ENCODE data around the gene BLOC1S3. TPM values are rescaled to one million over a fixed set of nuclear protein-coding genes. Genes with fewer than 3 reads are reported as not detected.

Gene BLOC1S3
- total RNA-seq, 1 donor from 2014 or later = 15.9 TPM

DNA sequence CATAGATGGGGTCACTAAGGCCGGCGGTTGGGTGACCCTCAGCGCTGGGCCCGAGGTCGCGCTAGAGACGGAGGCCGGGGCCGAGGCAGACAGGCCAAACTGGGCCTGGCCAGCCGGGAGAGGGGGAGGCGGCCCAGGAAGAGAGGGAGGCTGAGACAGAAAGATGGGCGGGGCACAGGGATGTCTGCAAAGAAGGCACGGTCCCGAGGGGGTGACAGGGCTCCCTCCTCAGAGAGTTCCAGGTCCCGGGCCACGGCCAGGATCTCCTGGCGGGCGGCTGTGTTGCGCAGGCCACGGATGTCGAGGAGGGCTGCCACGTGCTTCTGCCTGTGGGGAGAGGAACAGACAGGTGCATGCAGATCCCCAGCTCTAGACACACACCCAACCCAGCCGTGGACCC is 34.4 kb downstream of the BLOC1S3 start:
- Histone ChIP-seq H3K27ac (no peak overlapping the region), H3K27me3 (ENCODE audit: low read depth) (peaks cover 29% of the 10 kb centered on the region), H3K36me3 (no peaks in the 10 kb centered on the region), H3K4me1 (peaks cover 34% of the 10 kb centered on the region), H3K9me3 (no peaks in the 10 kb centered on the region), H3K4me3 (no peak overlapping the region)
- intact Hi-C loops (cut with DNase I) = no loop called here
- TF ChIP-seq, protein P1, sequence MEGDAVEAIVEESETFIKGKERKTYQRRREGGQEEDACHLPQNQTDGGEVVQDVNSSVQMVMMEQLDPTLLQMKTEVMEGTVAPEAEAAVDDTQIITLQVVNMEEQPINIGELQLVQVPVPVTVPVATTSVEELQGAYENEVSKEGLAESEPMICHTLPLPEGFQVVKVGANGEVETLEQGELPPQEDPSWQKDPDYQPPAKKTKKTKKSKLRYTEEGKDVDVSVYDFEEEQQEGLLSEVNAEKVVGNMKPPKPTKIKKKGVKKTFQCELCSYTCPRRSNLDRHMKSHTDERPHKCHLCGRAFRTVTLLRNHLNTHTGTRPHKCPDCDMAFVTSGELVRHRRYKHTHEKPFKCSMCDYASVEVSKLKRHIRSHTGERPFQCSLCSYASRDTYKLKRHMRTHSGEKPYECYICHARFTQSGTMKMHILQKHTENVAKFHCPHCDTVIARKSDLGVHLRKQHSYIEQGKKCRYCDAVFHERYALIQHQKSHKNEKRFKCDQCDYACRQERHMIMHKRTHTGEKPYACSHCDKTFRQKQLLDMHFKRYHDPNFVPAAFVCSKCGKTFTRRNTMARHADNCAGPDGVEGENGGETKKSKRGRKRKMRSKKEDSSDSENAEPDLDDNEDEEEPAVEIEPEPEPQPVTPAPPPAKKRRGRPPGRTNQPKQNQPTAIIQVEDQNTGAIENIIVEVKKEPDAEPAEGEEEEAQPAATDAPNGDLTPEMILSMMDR (IDR thresholded peaks at IDR 0.05) = no peak
- no peak for DNase-seq
- peak in 1 of 2 donors; percentile 12 for ATAC-seq

DNA sequence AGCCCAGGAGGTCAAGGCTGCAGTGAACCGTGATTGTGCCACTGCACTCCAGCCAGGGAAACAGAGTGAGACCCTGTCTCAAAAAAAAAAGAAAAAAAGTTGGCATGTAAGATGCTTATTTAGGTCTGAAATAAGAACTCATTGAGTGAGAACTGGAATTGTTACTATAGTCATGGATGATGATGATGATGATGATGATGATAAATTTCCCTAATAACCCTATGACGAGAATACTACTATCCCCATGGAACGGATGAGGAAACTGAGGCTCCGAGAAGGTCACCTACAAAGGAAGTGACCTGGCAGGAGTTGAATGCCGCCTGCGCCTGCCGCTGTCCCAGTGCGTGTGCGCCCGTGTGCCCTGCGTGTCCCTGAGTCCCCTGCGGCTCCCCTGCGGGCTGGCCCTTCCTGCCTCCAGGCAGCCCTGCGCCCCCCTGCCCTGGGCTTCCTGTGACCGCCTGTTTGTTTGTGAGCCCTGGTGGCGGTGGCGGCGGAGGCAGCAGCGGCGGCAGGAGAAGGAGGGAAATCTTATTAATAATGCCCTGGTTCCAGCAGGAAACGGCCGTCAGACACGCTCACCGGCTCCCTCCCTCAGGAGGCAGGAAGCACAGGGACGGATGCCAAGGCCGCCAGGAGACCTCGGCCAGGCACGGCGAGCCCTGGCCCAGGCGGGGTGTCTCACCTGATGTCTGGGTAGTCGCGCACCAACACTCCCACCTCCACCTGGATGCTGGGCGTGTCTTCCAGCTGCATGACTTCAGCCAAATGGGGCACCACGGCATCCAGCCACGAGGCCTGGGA is 37.0 kb downstream of the BLOC1S3 start:
- peak; percentile 11 to 34 for ATAC-seq
- Histone ChIP-seq H3K4me3 (no peak overlapping the region), H3K36me3 (no peaks in the 10 kb centered on the region), H3K9me3 (no peaks in the 10 kb centered on the region), H3K4me1 (peaks cover 34% of the 10 kb centered on the region), H3K27me3 (ENCODE audit: low read depth) (peaks cover 34% of the 10 kb centered on the region), H3K27ac (no peak overlapping the region)
- TF ChIP-seq, protein P1 (IDR thresholded peaks at IDR 0.05) = no peak
- intact Hi-C loops (cut with DNase I) = no loop called here
- DNase-seq = peak; percentile 56

DNA sequence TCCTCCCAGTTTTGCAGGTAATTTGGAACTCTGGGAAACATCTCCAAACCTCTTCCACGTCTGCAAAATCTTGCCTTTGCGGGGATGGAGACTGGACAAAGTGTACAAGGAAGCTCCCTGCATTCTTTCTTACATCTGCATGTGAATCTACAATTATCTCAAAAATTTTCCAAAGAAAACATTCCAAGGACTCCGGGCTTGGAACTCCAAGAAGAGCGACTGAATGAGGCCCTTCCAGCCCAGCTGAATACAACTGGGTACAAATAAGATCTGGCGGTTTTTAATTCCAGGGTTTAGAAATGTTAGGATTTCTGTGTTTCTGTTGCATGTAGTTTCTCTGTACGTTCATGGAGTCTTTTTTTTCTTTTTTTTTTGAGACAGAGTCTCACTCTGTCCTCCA is 38.1 kb downstream of the BLOC1S3 start:
- TF ChIP-seq, protein P1 (IDR thresholded peaks at IDR 0.05) = no peak
- Histone ChIP-seq H3K4me3 (no peak overlapping the region), H3K36me3 (no peaks in the 10 kb centered on the region), H3K9me3 (no peaks in the 10 kb centered on the region), H3K4me1 (peaks cover 31% of the 10 kb centered on the region), H3K27ac (no peak overlapping the region), H3K27me3 (ENCODE audit: low read depth) (peaks cover 34% of the 10 kb centered on the region)
- no peak for ATAC-seq
- DNase-seq = no peak
- intact Hi-C loops (cut with DNase I) = no loop called here

DNA sequence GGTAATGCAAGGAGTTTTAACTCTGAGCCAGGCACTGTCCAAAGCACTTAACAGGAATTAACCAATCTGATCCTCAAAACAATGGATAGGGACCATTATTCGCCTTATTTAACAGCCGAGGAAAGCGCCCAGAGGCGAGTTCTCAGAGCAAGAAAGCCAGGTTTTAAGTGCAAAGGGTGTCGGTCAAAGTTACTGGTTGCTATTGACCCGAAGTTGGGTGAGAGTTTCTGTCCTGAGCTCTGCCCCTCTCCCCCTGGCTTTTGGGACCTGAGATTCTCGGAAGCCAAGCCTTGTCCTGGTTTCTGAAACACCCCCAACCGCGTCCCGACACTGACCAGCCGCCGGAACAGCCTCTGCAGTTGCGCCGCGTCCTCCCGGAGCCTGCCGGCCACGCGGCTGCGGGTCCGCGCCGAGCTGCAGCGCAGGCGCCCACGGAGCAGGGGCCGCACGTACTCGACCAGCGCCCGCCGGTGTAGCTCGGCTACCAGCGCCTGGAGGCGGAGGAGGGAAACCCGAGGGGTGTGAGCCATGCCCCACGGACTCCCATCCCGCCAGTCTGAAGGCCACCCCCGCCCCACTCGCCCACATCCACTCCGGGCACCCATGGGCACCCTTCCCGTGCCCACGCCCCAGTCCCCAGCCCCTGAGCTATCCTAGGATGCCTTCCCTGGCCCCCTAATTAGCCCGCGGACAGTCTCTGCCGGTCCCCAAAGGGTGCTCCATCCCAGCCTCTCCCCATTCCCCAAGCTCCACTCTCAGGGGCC is 38.8 kb downstream of the BLOC1S3 start:
- TF ChIP-seq, protein P1 (IDR thresholded peaks at IDR 0.05) = no peak
- Histone ChIP-seq H3K4me3 (no peak overlapping the region), H3K27ac (no peak overlapping the region), H3K36me3 (no peaks in the 10 kb centered on the region), H3K27me3 (ENCODE audit: low read depth) (peaks cover 34% of the 10 kb centered on the region), H3K4me1 (peaks cover 25% of the 10 kb centered on the region), H3K9me3 (no peaks in the 10 kb centered on the region)
- DNase-seq = no peak
- peak in 1 of 2 donors; percentile 28 for ATAC-seq
- intact Hi-C loops (cut with DNase I) = no loop called here

DNA sequence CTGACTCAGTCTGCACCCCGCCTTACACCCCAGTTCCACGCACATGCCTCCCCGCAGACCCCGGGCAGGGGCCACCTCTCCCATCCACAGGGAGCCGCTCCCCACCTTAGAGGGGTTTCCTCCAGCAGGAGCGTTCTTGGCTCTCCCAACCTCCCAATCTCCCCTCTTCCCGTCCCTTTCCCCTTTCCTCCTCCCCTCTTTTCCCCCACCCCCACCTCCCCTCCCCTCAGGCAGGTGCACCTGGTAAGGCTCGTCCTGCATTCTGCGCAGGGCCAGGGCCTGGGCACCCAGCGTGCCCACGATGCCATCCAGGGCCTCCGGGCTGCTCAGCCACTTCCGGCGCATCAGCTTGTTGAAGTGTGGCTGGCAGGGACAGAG is 39.4 kb downstream of the BLOC1S3 start:
- H3K27ac ChIP-seq = no peak overlapping the region
- no peaks in the 10 kb centered on the region for H3K9me3 ChIP-seq
- no peak for ATAC-seq
- peaks cover 21% of the 10 kb centered on the region for H3K4me1 ChIP-seq
- peaks cover 34% of the 10 kb centered on the region for H3K27me3 ChIP-seq (ENCODE audit: low read depth)
- intact Hi-C loops (cut with DNase I) = no loop called here
- no peaks in the 10 kb centered on the region for H3K36me3 ChIP-seq
- TF ChIP-seq, protein P1 (IDR thresholded peaks at IDR 0.05) = no peak
- DNase-seq = no peak
- no peak overlapping the region for H3K4me3 ChIP-seq
